Endothelial cell of umbilical vein (primary cell): ENCODE results near the gene PCNT. TPM values are rescaled to one million over a fixed set of nuclear protein-coding genes. Genes with fewer than 3 reads are reported as not detected.

Experiments used
- BruUV-seq: library from RNA; stranded (reverse); fragments of 400-500 nt; replicated peaks from 2 replicates; lab custom pipeline; 2021; lab: Mats Ljungman, UMichigan
- CTCF ChIA-PET: fragments of 300-600, 350-600 bp; sonication (Branson Sonifier 250); formaldehyde crosslinking; loops from one replicate; lab custom pipeline; 2021; ENCODE audit warnings: antibody characterized with exemption, inconsistent platforms; lab: Charles Lee
- POLR2A ChIA-PET: fragments of 300-600, 350-600 bp; sonication (Branson Sonifier 250); formaldehyde crosslinking; loops from one replicate; lab custom pipeline; 2021; ENCODE audit warnings: antibody characterized with exemption, inconsistent platforms; lab: Charles Lee
- DNase-seq: peaks from one replicate; pipeline ENCODE4 v3.0.0-alpha.2; 2011; ENCODE audit warnings: low read depth, low spot score
- FAIRE-seq: peaks from 2 replicates; lab custom pipeline; 2011; peaks lifted over from hg19 to GRCh38; lab: Jason Lieb, UNC
- H2AFZ ChIP-seq: 2 replicates; pipeline ENCODE4 v1.6.0; 2012; ENCODE audit warnings: low read depth, low read length, control low read depth, inconsistent platforms
- H3K27ac ChIP-seq: 2 replicates; pipeline ENCODE4 v1.5.1; 2011; ENCODE audit warnings: low read depth, mild to moderate bottlenecking, control low read depth, low read length, moderate library complexity; ENCODE audit not compliant: insufficient read depth
- H3K27me3 ChIP-seq, 2 experiments: 2 replicates each; pipeline versions ENCODE4 v1.6.0 to v1.6.1; 2011; ENCODE audit warnings: low read length in 2 of 2, mixed read lengths in 1 of 2; ENCODE audit not compliant: control insufficient read depth in 2 of 2, insufficient read depth in 2 of 2
- H3K36me3 ChIP-seq, 2 experiments: 2 replicates in 1 of 2; 3 replicates in 1 of 2; pipeline ENCODE4 v1.5.1; 2011; ENCODE audit warnings: low read length in 2 of 2, mild to moderate bottlenecking in 1 of 2, moderate library complexity in 1 of 2; ENCODE audit not compliant: control insufficient read depth in 2 of 2, insufficient read depth in 2 of 2; ENCODE audit errors: extremely low read depth in 1 of 2
- H3K4me1 ChIP-seq: 3 replicates; pipeline ENCODE4 v1.5.1; 2011; ENCODE audit warnings: mild to moderate bottlenecking, low read length; ENCODE audit not compliant: control insufficient read depth, insufficient read depth; ENCODE audit errors: extremely low read depth
- H3K4me2 ChIP-seq: 2 replicates; pipeline ENCODE4 v1.6.1; 2011; ENCODE audit warnings: low read length, control low read depth, mixed read lengths; ENCODE audit not compliant: insufficient read depth
- H3K4me3 ChIP-seq, 3 experiments: fragments of 200-600 bp in 1 of 3; sonication (generic), shearing (Covaris generic) in 1 of 3; replicated peaks in 1 of 3; 2 replicates each; pipeline ENCODE4 v1.5.1; 2011 to 2016; ENCODE audit warnings: control low read depth in 3 of 3, low read length in 3 of 3, mild to moderate bottlenecking in 2 of 3, inconsistent platforms in 1 of 3, low read depth in 1 of 3, moderate library complexity in 1 of 3; ENCODE audit not compliant: insufficient read depth in 1 of 3
- H3K79me2 ChIP-seq: 2 replicates; pipeline ENCODE4 v1.6.0; 2012; ENCODE audit warnings: low read length, inconsistent platforms; ENCODE audit not compliant: control insufficient read depth, insufficient read depth
- H3K9ac ChIP-seq: replicated peaks from 2 replicates; pipeline ENCODE3; 2011; ENCODE audit warnings: low read length, control low read depth; ENCODE audit not compliant: insufficient read depth; ENCODE audit errors: extremely low read depth
- H3K9me1 ChIP-seq: replicated peaks from 3 replicates; pipeline ENCODE4 v1.6.0; 2011; ENCODE audit warnings: mild to moderate bottlenecking, low read length; ENCODE audit not compliant: control insufficient read depth, insufficient read depth; ENCODE audit errors: extremely low read depth
- H3K9me3 ChIP-seq: replicated peaks from 2 replicates; pipeline ENCODE4 v1.5.1; 2012; ENCODE audit warnings: low read length, inconsistent platforms; ENCODE audit not compliant: control insufficient read depth, insufficient read depth
- H4K20me1 ChIP-seq: replicated peaks from 2 replicates; pipeline ENCODE3; 2011; ENCODE audit warnings: mild to moderate bottlenecking, low read length; ENCODE audit not compliant: control insufficient read depth, insufficient read depth; ENCODE audit errors: extremely low read depth
- CTCF ChIP-seq, 2 donors: IDR thresholded peaks; 1 replicate in 1 of 2; 2 replicates in 1 of 2; pipeline ENCODE4 v1.5.1; 2011; ENCODE audit warnings: low read length in 2 of 2, mild to moderate bottlenecking in 2 of 2, moderate library complexity in 2 of 2, control low read depth in 1 of 2, inconsistent platforms in 1 of 2, low read depth in 1 of 2; ENCODE audit not compliant: insufficient read depth in 1 of 2; ENCODE audit errors: extremely low read depth in 1 of 2
- FOS ChIP-seq: IDR thresholded peaks from 2 replicates; pipeline ENCODE4 v1.6.1; 2011; ENCODE audit warnings: mild to moderate bottlenecking, low read length, moderate library complexity, borderline replicate concordance; ENCODE audit not compliant: insufficient read depth
- GATA2 ChIP-seq: IDR thresholded peaks from 2 replicates; pipeline ENCODE4 v1.7.0; 2011; ENCODE audit warnings: low read depth, mild to moderate bottlenecking, moderate library complexity, mixed read lengths, low read length; ENCODE audit not compliant: insufficient read length, insufficient read depth
- POLR2A ChIP-seq: IDR thresholded peaks from 2 replicates; pipeline ENCODE4 v1.6.1; 2012; ENCODE audit warnings: low read depth, mild to moderate bottlenecking, control low read depth, low read length
- POLR2AphosphoS5 ChIP-seq: IDR thresholded peaks from 2 replicates; pipeline ENCODE4 v1.6.1; 2012; ENCODE audit warnings: low read depth, mild to moderate bottlenecking, control low read depth, low read length, moderate library complexity; ENCODE audit not compliant: insufficient read depth
- dilution Hi-C: fragments of 300-500 bp; cut with MboI; formaldehyde crosslinking; loops from one replicate; pipeline ENCODE4 v1.15.0; 2019; ENCODE audit warnings: low sequenced_read_pairs; ENCODE audit not compliant: extremely low pct_ligation_motif_present
- intact Hi-C: fragments of 100-400 bp; cut with micrococcal nuclease; formaldehyde crosslinking; loops from one replicate; pipeline ENCODE4 v1.10.0; 2022
- polyA plus RNA-seq, 4 experiments: library from polyadenylated mRNA; depleted of rRNA in 3 of 4; stranded (reverse) in 3 of 4; unstranded in 1 of 4; fragments of >200 nt; gene quantifications; 2 replicates each; pipeline versions ENCODE4 v1.2.1 to v1.2.3, GENCODE V29; 2011 to 2012; ENCODE audit warnings: missing spikeins in 1 of 4
- total RNA-seq: library from RNA; stranded (reverse); gene quantifications from 2 replicates; pipeline ENCODE4 v1.2.3, GENCODE V29; 2021

PCNT gene
- total and polyA plus RNA-seq, 2 donors (not counting 3 experiments of a cell fraction or from before 2014, with no cell fraction given), result 9.6 to 49.5 TPM

GRCh38 chr21:46354518-46354917 lies 30.6 kb downstream of the PCNT start:
- Histone ChIP-seq H3K4me1 (no peaks in the 10 kb centered on the region), H3K4me2 (no peak overlapping the region), H3K9me3 (no peaks in the 10 kb centered on the region), H3K79me2 (no peaks in the 10 kb centered on the region), H2AFZ (no peak overlapping the region), H3K36me3 (peaks cover 4 to 52% of the 10 kb centered on the region in 2 experiments), H3K4me3 (no peak overlapping the region), H3K9me1 (no peaks in the 10 kb centered on the region), H4K20me1 (no peaks in the 10 kb centered on the region), H3K27ac (no peak overlapping the region), H3K9ac (no peak overlapping the region), H3K27me3 (no peaks in the 10 kb centered on the region)
- TF ChIP-seq GATA2, result no peak
- no peak for TF ChIP-seq FOS
- TF ChIP-seq POLR2AphosphoS5, result no peak
- TF ChIP-seq CTCF (IDR thresholded peaks at IDR 0.05; ENCODE audit: extremely low read depth in 1 of 2, insufficient read depth in 1 of 2, low read depth in 1 of 2, low read length in 2 of 2), result no peak
- TF ChIP-seq POLR2A, result no peak
- no peak for FAIRE-seq
- CTCF ChIA-PET, result no interaction called here
- no peak for DNase-seq
- dilution Hi-C loops (no loop called here), intact Hi-C loops (no loop called here)
- no TSS peak for BruUV-seq
- POLR2A ChIA-PET, result no interaction called here
